ENCODE results near the gene PSMG4.

The PSMG4 gene

DNA sequence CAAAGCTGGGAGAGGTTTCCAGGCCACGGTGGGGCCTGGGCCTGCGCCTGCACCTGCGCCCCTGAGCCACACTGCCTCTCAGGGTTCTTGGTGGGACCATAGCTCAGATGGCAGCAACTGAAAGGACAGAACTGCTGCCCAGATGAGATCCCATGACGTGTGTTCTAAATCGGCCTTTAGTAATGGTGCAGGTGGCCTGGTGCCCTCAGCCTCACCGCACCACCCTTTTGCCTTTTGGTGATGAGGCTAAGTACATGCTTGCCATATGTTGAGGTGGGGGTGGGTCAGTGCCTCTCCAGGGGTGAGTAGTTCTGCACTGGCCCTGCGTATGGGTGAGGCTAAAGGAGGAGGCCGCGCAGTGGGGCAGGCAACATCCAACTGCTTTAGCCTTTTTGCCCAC is 7.4 kb downstream of the PSMG4 start:
- H3K9me3 ChIP-seq (ENCODE audit: control insufficient read depth, low read length) = no peaks in the 10 kb centered on the region
- no peak overlapping the region for H3K4me3 ChIP-seq (ENCODE audit: low read depth, low read length)
- peaks cover 4% of the 10 kb centered on the region for H3K4me1 ChIP-seq
- no peak overlapping the region for H3K4me2 ChIP-seq (ENCODE audit: low read length)
- peaks cover 13% of the 10 kb centered on the region for H3K79me2 ChIP-seq
- TF ChIP-seq, protein P1, sequence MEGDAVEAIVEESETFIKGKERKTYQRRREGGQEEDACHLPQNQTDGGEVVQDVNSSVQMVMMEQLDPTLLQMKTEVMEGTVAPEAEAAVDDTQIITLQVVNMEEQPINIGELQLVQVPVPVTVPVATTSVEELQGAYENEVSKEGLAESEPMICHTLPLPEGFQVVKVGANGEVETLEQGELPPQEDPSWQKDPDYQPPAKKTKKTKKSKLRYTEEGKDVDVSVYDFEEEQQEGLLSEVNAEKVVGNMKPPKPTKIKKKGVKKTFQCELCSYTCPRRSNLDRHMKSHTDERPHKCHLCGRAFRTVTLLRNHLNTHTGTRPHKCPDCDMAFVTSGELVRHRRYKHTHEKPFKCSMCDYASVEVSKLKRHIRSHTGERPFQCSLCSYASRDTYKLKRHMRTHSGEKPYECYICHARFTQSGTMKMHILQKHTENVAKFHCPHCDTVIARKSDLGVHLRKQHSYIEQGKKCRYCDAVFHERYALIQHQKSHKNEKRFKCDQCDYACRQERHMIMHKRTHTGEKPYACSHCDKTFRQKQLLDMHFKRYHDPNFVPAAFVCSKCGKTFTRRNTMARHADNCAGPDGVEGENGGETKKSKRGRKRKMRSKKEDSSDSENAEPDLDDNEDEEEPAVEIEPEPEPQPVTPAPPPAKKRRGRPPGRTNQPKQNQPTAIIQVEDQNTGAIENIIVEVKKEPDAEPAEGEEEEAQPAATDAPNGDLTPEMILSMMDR (IDR thresholded peaks at IDR 0.05) = no peak
- no peak overlapping the region for H2AFZ ChIP-seq
- H3K27ac ChIP-seq = no peak overlapping the region
- no peak overlapping the region for H3K9ac ChIP-seq
- no peaks in the 10 kb centered on the region for H3K27me3 ChIP-seq (ENCODE audit: control insufficient read depth, insufficient read depth, low read length)
- H3K36me3 ChIP-seq (ENCODE audit: control insufficient read depth, insufficient read depth, low read length) = no peaks in the 10 kb centered on the region

DNA sequence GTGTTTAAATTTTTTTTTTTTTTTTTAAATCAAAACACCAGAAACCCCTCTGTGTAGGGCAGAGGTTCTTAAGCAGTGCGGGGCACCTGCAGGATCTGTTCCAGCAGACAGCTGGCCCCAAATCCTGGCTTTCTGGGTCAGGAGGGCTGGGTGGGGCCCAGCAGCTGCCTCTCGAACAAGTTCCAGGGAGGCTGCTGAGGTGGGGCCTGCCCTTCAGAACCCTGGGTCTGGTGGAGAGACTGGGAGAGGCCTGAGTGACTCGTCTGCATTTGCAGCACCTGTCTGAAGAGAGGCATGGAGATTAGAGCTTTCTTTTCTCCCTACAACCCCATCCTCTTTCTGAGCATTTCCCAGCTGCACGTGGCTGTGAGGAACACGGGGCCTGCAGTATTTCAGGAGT is 8.4 kb downstream of the PSMG4 start:
- TF ChIP-seq, protein P1 (IDR thresholded peaks at IDR 0.05) = no peak
- peaks cover 4% of the 10 kb centered on the region for H3K4me1 ChIP-seq
- H3K27me3 ChIP-seq (ENCODE audit: control insufficient read depth, insufficient read depth, low read length) = no peaks in the 10 kb centered on the region
- no peak overlapping the region for H3K9ac ChIP-seq
- H2AFZ ChIP-seq = no peak overlapping the region
- no peaks in the 10 kb centered on the region for H3K36me3 ChIP-seq (ENCODE audit: control insufficient read depth, insufficient read depth, low read length)
- no peak overlapping the region for H3K4me2 ChIP-seq (ENCODE audit: low read length)
- no peak overlapping the region for H3K4me3 ChIP-seq (ENCODE audit: low read depth, low read length)
- H3K27ac ChIP-seq = no peak overlapping the region
- no peaks in the 10 kb centered on the region for H3K9me3 ChIP-seq (ENCODE audit: control insufficient read depth, low read length)
- peaks cover 12% of the 10 kb centered on the region for H3K79me2 ChIP-seq

DNA sequence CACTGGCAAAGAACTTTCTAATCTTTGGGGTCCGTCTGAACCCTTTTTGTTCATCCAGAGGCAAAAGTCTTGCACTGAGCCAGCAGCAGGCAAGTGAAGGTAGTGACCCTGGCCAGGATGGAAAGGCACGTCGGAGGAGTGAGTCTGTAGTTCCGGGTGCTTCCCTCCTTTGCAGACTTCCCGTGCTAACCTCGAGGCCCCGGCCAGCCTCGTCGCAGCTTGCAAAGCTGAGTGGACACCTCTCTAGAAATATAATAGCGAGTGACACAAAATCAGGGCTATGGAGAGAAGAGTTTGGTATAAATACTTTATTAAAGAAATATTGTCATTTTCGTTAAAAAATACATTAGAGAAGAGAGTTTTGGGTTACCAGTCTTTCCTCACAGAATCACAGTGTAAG is 9.9 kb downstream of the PSMG4 start:
- Histone ChIP-seq H3K36me3 (ENCODE audit: control insufficient read depth, insufficient read depth, low read length) (no peaks in the 10 kb centered on the region), H2AFZ (no peak overlapping the region), H3K9me3 (ENCODE audit: control insufficient read depth, low read length) (no peaks in the 10 kb centered on the region), H3K27me3 (ENCODE audit: control insufficient read depth, insufficient read depth, low read length) (no peaks in the 10 kb centered on the region), H3K27ac (no peak overlapping the region), H3K4me1 (no peaks in the 10 kb centered on the region), H3K79me2 (peaks cover 9% of the 10 kb centered on the region), H3K4me3 (ENCODE audit: low read depth, low read length) (no peak overlapping the region), H3K9ac (no peak overlapping the region), H3K4me2 (ENCODE audit: low read length) (no peak overlapping the region)
- TF ChIP-seq, protein P1 (IDR thresholded peaks at IDR 0.05) = no peak

DNA sequence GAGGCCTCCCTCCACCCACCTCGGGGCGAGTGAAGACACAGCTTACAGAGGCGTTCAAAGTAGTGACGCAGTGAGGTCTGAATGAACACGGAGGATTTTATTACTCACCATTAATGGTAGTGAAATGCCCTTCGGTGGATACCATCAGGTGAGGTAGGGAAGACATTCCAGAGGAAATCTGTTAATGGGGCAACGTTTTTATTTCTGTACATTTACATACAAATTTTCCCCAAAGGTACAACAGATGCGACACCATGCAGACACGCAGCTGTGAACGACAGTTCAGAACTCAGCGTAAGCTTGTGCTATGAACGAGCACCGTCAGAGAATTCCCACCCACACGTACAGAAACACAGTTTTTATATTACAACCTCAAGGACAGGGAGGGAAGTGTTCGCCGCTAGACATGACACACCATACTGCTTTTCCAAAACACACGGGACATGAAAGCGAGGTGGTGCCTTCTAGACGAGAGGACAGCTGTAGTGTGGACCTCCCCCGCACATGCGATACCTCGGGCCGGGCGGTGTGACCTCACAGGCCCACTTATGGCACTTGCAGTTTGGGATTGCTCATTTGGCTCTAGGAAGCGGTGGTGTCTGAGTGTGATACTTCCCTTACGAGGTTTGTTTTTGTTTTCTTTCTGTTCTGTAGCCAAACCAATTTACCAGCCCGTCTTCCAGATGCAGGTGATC is 10.7 kb downstream of the PSMG4 start:
- H3K27me3 ChIP-seq (ENCODE audit: control insufficient read depth, insufficient read depth, low read length) = no peaks in the 10 kb centered on the region
- no peak overlapping the region for H2AFZ ChIP-seq
- TF ChIP-seq, protein P1 (IDR thresholded peaks at IDR 0.05) = no peak
- no peaks in the 10 kb centered on the region for H3K36me3 ChIP-seq (ENCODE audit: control insufficient read depth, insufficient read depth, low read length)
- no peak overlapping the region for H3K27ac ChIP-seq
- H3K79me2 ChIP-seq = peaks cover 4% of the 10 kb centered on the region
- H3K9ac ChIP-seq = no peak overlapping the region
- H3K4me2 ChIP-seq (ENCODE audit: low read length) = no peak overlapping the region
- H3K9me3 ChIP-seq (ENCODE audit: control insufficient read depth, low read length) = no peaks in the 10 kb centered on the region
- no peak overlapping the region for H3K4me3 ChIP-seq (ENCODE audit: low read depth, low read length)
- no peaks in the 10 kb centered on the region for H3K4me1 ChIP-seq

DNA sequence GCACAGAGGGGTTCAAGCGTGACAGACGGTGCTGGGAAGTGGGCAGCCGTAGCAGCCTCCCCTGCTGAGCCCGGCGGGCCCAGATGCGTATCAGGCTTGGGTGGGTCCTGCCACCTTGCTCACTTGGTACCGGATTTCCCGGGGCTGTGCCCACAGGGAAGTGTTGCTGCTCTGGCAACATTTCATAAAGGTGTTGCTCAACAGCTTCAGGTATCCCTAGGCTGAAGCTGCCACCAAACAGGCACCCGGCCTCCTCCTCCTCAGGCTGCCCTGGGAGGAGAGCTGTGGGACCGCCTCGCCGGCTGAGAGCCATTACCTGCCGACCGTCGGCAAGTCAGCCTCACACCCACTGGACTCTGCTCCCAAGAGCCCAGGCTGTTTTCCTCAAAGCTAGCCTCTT is 11.5 kb downstream of the PSMG4 start:
- Histone ChIP-seq H3K36me3 (ENCODE audit: control insufficient read depth, insufficient read depth, low read length) (no peaks in the 10 kb centered on the region), H3K27ac (no peak overlapping the region), H3K9ac (no peak overlapping the region), H2AFZ (no peak overlapping the region), H3K4me2 (ENCODE audit: low read length) (no peak overlapping the region), H3K4me1 (no peaks in the 10 kb centered on the region), H3K27me3 (ENCODE audit: control insufficient read depth, insufficient read depth, low read length) (no peaks in the 10 kb centered on the region), H3K4me3 (ENCODE audit: low read depth, low read length) (no peak overlapping the region), H3K9me3 (ENCODE audit: control insufficient read depth, low read length) (no peaks in the 10 kb centered on the region), H3K79me2 (peaks cover 3% of the 10 kb centered on the region)
- TF ChIP-seq, protein P1 (IDR thresholded peaks at IDR 0.05) = no peak

Data from parathyroid adenoma (tissue), 2 donors.